Caco-2 (cell line): Measurements from ENCODE around the gene COX4I2. TPM values are rescaled to one million over a fixed set of nuclear protein-coding genes. Genes with fewer than 3 reads are reported as not detected.
"Not testable (repeated sequence)": the region's sequence is repeated elsewhere in the genome, so short reads cannot be mapped to it uniquely, and the experiment has no call there.

ENCODE experiments used
- BruUV-seq: library from RNA; stranded (reverse); fragments of 400-500 nt; replicated peaks from 2 replicates; lab custom pipeline; 2021; lab: Mats Ljungman, UMichigan
- CTCF ChIA-PET: fragments of 300-600 bp; sonication (Branson Sonifier 250); formaldehyde crosslinking; loops from one replicate; lab custom pipeline; 2022; ENCODE audit warnings: antibody characterized with exemption; lab: Charles Lee
- POLR2A ChIA-PET: fragments of 300-600 bp; sonication (Branson Sonifier 250); formaldehyde crosslinking; loops from one replicate; lab custom pipeline; 2022; ENCODE audit warnings: antibody characterized with exemption; lab: Charles Lee
- DNase-seq, 2 experiments: peaks; one replicate each; pipeline versions ENCODE4 v3.0.0 to v3.0.0-alpha.2; 2020 to 2022
- H3K27me3 ChIP-seq: replicated peaks from 2 replicates; pipeline ENCODE4 v1.6.0; 2011; ENCODE audit warnings: low read length; ENCODE audit not compliant: control insufficient read depth, insufficient read depth
- H3K36me3 ChIP-seq: 2 replicates; pipeline ENCODE4 v1.5.1; 2011; ENCODE audit warnings: low read length; ENCODE audit not compliant: control insufficient read depth, insufficient read depth
- H3K4me1 ChIP-seq: fragments of 250-450 bp; sonication (Bioruptor Pico); 2 replicates; pipeline ENCODE4 v1.5.1; 2020; ENCODE audit warnings: mild to moderate bottlenecking
- H3K4me3 ChIP-seq: 2 replicates; pipeline ENCODE4 v1.5.1; 2011; ENCODE audit warnings: low read depth, mild to moderate bottlenecking, control low read depth, low read length
- H3K9me3 ChIP-seq: fragments of 250-450 bp; sonication (Bioruptor Pico); 2 replicates; pipeline ENCODE4 v1.5.1; 2020; ENCODE audit warnings: mild to moderate bottlenecking, moderate library complexity
- H3K27ac Mint-ChIP-seq: one replicate; pipeline ENCODE4 v1.8.0; 2022; ENCODE audit warnings: mixed read lengths; ENCODE audit not compliant: unreplicated experiment
- H3K27me3 Mint-ChIP-seq: one replicate; pipeline ENCODE4 v1.8.0; 2022; ENCODE audit warnings: mixed read lengths; ENCODE audit not compliant: insufficient read depth, unreplicated experiment
- H3K36me3 Mint-ChIP-seq: one replicate; pipeline ENCODE4 v1.8.0; 2022; ENCODE audit warnings: mild to moderate bottlenecking, mixed read lengths; ENCODE audit not compliant: insufficient read depth, unreplicated experiment
- H3K4me1 Mint-ChIP-seq: one replicate; pipeline ENCODE4 v1.8.0; 2022; ENCODE audit warnings: low read depth, mixed read lengths; ENCODE audit not compliant: unreplicated experiment
- H3K4me3 Mint-ChIP-seq: one replicate; pipeline ENCODE4 v1.8.0; 2022; ENCODE audit warnings: mild to moderate bottlenecking, moderate library complexity, mixed read lengths; ENCODE audit not compliant: unreplicated experiment
- H3K9me3 Mint-ChIP-seq: one replicate; pipeline ENCODE4 v1.8.0; 2022; ENCODE audit warnings: mixed read lengths; ENCODE audit not compliant: unreplicated experiment
- CTCF ChIP-seq, 2 experiments: fragments of 200-600 bp in 1 of 2; IDR thresholded peaks; 1 replicate in 1 of 2; 2 replicates in 1 of 2; pipeline versions ENCODE4 v1.5.1 to v1.8.0; 2011 to 2022; ENCODE audit warnings: antibody characterized with exemption in 1 of 2, control low read depth in 1 of 2, inconsistent platforms in 1 of 2, low read depth in 1 of 2, low read length in 1 of 2, mild to moderate bottlenecking in 1 of 2, moderate library complexity in 1 of 2; ENCODE audit not compliant: insufficient read depth in 1 of 2, severe bottlenecking in 1 of 2, unreplicated experiment in 1 of 2
- intact Hi-C: fragments of 100-400 bp; cut with micrococcal nuclease; formaldehyde crosslinking; loops from one replicate; pipeline ENCODE4 v1.10.0; 2022; ENCODE audit not compliant: unreplicated experiment
- total RNA-seq: library from RNA; stranded (reverse); gene quantifications from 2 replicates; pipeline ENCODE4 v1.2.3, GENCODE V29; 2022

The COX4I2 gene
- total RNA-seq, 1 experiment from 2014 or later: not detected

GRCh38 chr20:31608251-31608945 is 29.3 kb upstream of the COX4I2 start:
- Histone ChIP-seq H3K4me1 (peaks cover 69% of the 10 kb centered on the region), H3K9me3 (no peaks in the 10 kb centered on the region), H3K36me3 (no peaks in the 10 kb centered on the region), H3K4me3 (peak overlapping the region; percentile 23), H3K27me3 (no peaks in the 10 kb centered on the region)
- Mint-ChIP-seq H3K9me3 (no peaks in the 10 kb centered on the region), H3K27ac (peak overlapping the region; percentile 98), H3K27me3 (no peaks in the 10 kb centered on the region), H3K4me1 (peaks cover 68% of the 10 kb centered on the region), H3K36me3 (peaks cover 77% of the 10 kb centered on the region), H3K4me3 (peak overlapping the region; percentile 88)
- CTCF ChIA-PET: interaction anchor here (0.6 to 13.0 kb wide), 13 partner anchors 13 to 152 kb away, joined by 3 to 1708 read pairs (median 4); partner anchors contain the start of gene BCL2L1
- POLR2A ChIA-PET: interaction anchor here (0.6 to 3.3 kb wide), 18 partner anchors 13 to 1155 kb away, joined by 3 to 178 read pairs (median 6); partner anchors contain the start of gene BCL2L1
- peak; percentile 100 for DNase-seq
- intact Hi-C loops: loop anchor here (1.0 kb wide), 4 partner anchors 13 to 112 kb away; no protein-coding TSS in a partner anchor
- no peak for TF ChIP-seq CTCF (IDR thresholded peaks at IDR 0.05; ENCODE audit: insufficient read depth in 1 of 2, low read depth in 1 of 2, low read length in 1 of 2, severe bottlenecking in 1 of 2, unreplicated experiment in 1 of 2)
- BruUV-seq: no TSS peak

GRCh38 chr20:31612271-31612640 is 25.5 kb upstream of the COX4I2 start:
- not testable (repeated sequence) for BruUV-seq, DNase-seq
- intact Hi-C loops: loop anchor here (1.0 to 2.0 kb wide), 4 partner anchors 8 to 151 kb away; no protein-coding TSS in a partner anchor

GRCh38 chr20:31615416-31615815 is 22.3 kb upstream of the COX4I2 start:
- peaks cover 19% of the 10 kb centered on the region for H3K36me3 Mint-ChIP-seq
- CTCF ChIA-PET: interaction anchor here (0.6 to 1.4 kb wide), 3 partner anchors 47 to 58 kb away, joined by 3 to 5 read pairs (median 5); no protein-coding TSS in a partner anchor
- POLR2A ChIA-PET: interaction anchor here (0.6 kb wide), 1 partner anchor 41 kb away, joined by 3 read pairs; no protein-coding TSS in a partner anchor
- no peaks in the 10 kb centered on the region for H3K9me3 ChIP-seq
- peaks cover 24% of the 10 kb centered on the region for H3K4me1 ChIP-seq
- no TSS peak for BruUV-seq
- H3K27me3 Mint-ChIP-seq: no peaks in the 10 kb centered on the region
- no peak for TF ChIP-seq CTCF (IDR thresholded peaks at IDR 0.05; ENCODE audit: insufficient read depth in 1 of 2, low read depth in 1 of 2, low read length in 1 of 2, severe bottlenecking in 1 of 2, unreplicated experiment in 1 of 2)
- no peaks in the 10 kb centered on the region for H3K9me3 Mint-ChIP-seq
- H3K27me3 ChIP-seq: no peaks in the 10 kb centered on the region
- H3K36me3 ChIP-seq: no peaks in the 10 kb centered on the region
- H3K27ac Mint-ChIP-seq: no peak overlapping the region
- peaks cover 29% of the 10 kb centered on the region for H3K4me1 Mint-ChIP-seq
- no peak for DNase-seq
- no peak overlapping the region for H3K4me3 ChIP-seq
- intact Hi-C loops: no loop called here
- no peak overlapping the region for H3K4me3 Mint-ChIP-seq

More at GRCh38 chr20:31612271-31612640, 25.5 kb upstream of the COX4I2 start:
- POLR2A ChIA-PET: interaction anchor here (0.5 to 3.6 kb wide), 16 partner anchors 8 to 112 kb away, joined by 3 to 230 read pairs (median 8); partner anchors contain the start of gene ID1
- Mint-ChIP-seq H3K4me3 (peak overlapping the region; percentile 57), H3K27ac (peak overlapping the region; percentile 98), H3K4me1 (peaks cover 50% of the 10 kb centered on the region), H3K36me3 (peaks cover 40% of the 10 kb centered on the region)
- not testable (repeated sequence) for H3K36me3 ChIP-seq, H3K9me3 ChIP-seq, H3K9me3 Mint-ChIP-seq, H3K27me3 ChIP-seq, H3K27me3 Mint-ChIP-seq, H3K4me3 ChIP-seq
- H3K4me1 ChIP-seq: peaks cover 51% of the 10 kb centered on the region
- CTCF ChIA-PET: interaction anchor here (0.6 to 13.0 kb wide), 41 partner anchors 8 to 235 kb away, joined by 3 to 1708 read pairs (median 7); partner anchors contain the start of genes BCL2L1, HM13, ID1 and TPX2
